Muscle layer of colon (tissue), 2 donors: ENCODE data around the gene SHB.

Source experiments
- H3K27ac ChIP-seq: one replicate; pipeline ENCODE4 v1.7.0; 2013; ENCODE audit warnings: low read depth, mild to moderate bottlenecking, low read length, moderate library complexity
- H3K27me3 ChIP-seq, 2 donors: one replicate each; pipeline ENCODE4 v1.7.0; 2013; ENCODE audit warnings: low read length in 2 of 2, mild to moderate bottlenecking in 2 of 2; ENCODE audit not compliant: insufficient read depth in 2 of 2, control insufficient read depth in 1 of 2
- H3K36me3 ChIP-seq: one replicate; pipeline ENCODE4 v1.7.0; 2013; ENCODE audit warnings: mild to moderate bottlenecking, low read length; ENCODE audit not compliant: insufficient read depth
- H3K4me1 ChIP-seq: one replicate; pipeline ENCODE4 v1.7.0; 2013; ENCODE audit warnings: mild to moderate bottlenecking, low read length; ENCODE audit not compliant: insufficient read depth
- H3K4me3 ChIP-seq, 2 donors: one replicate each; pipeline ENCODE4 v1.7.0; 2013; ENCODE audit warnings: low read length in 2 of 2, low read depth in 1 of 2, mild to moderate bottlenecking in 1 of 2, moderate library complexity in 1 of 2
- H3K9ac ChIP-seq: one replicate; pipeline ENCODE4 v1.7.0; 2013; ENCODE audit warnings: low read length
- H3K9me3 ChIP-seq: one replicate; pipeline ENCODE4 v1.7.0; 2013; ENCODE audit warnings: mild to moderate bottlenecking, low read length
- donor health status: abdominal sarcoma.
- donor health status: Adenocarcinoma of cecum.

Gene SHB

GRCh38 chr9:37995348-37995737 lies 73.7 kb downstream of the SHB start:
- no peaks in the 10 kb centered on the region for H3K9me3 ChIP-seq
- no peaks in the 10 kb centered on the region for H3K36me3 ChIP-seq
- peak overlapping the region; percentile 21 for H3K27ac ChIP-seq
- no peak overlapping the region for H3K9ac ChIP-seq
- no peak overlapping the region for H3K4me3 ChIP-seq
- no peaks in the 10 kb centered on the region for H3K27me3 ChIP-seq
- H3K4me1 ChIP-seq: peaks cover 48% of the 10 kb centered on the region

- Histone ChIP-seq H3K4me1 (peaks cover 48% of the 10 kb centered on the region), H3K27ac (peak overlapping the region; percentile 21), H3K36me3 (no peaks in the 10 kb centered on the region), H3K9ac (no peak overlapping the region), H3K4me3 (no peak overlapping the region), H3K27me3 (no peaks in the 10 kb centered on the region), H3K9me3 (no peaks in the 10 kb centered on the region)
Observed at GRCh38 chr9:37994639-37995347, 74.2 kb downstream of the SHB start.

- H3K9ac ChIP-seq: no peak overlapping the region
- H3K4me1 ChIP-seq: peaks cover 31% of the 10 kb centered on the region
- no peak overlapping the region for H3K27ac ChIP-seq
- H3K36me3 ChIP-seq: no peaks in the 10 kb centered on the region
- no peaks in the 10 kb centered on the region for H3K27me3 ChIP-seq
- H3K4me3 ChIP-seq: no peak overlapping the region
- H3K9me3 ChIP-seq: no peaks in the 10 kb centered on the region
Observed at GRCh38 chr9:37992924-37993349, 76.1 kb downstream of the SHB start.

GRCh38 chr9:37990404-37991015 lies 78.5 kb downstream of the SHB start:
- no peak overlapping the region for H3K4me3 ChIP-seq
- H3K4me1 ChIP-seq: peaks cover 18% of the 10 kb centered on the region
- no peaks in the 10 kb centered on the region for H3K9me3 ChIP-seq
- no peaks in the 10 kb centered on the region for H3K36me3 ChIP-seq
- no peak overlapping the region for H3K9ac ChIP-seq
- H3K27me3 ChIP-seq: no peaks in the 10 kb centered on the region
- no peak overlapping the region for H3K27ac ChIP-seq

GRCh38 chr9:37989701-37990100 lies 79.3 kb downstream of the SHB start:
- peaks cover 18% of the 10 kb centered on the region for H3K4me1 ChIP-seq
- H3K4me3 ChIP-seq: no peak overlapping the region
- H3K9me3 ChIP-seq: no peaks in the 10 kb centered on the region
- H3K27me3 ChIP-seq: no peaks in the 10 kb centered on the region
- no peaks in the 10 kb centered on the region for H3K36me3 ChIP-seq
- no peak overlapping the region for H3K27ac ChIP-seq
- no peak overlapping the region for H3K9ac ChIP-seq

- H3K27me3 ChIP-seq: no peaks in the 10 kb centered on the region
- H3K4me1 ChIP-seq: peaks cover 11% of the 10 kb centered on the region
- no peaks in the 10 kb centered on the region for H3K9me3 ChIP-seq
- no peak overlapping the region for H3K27ac ChIP-seq
- H3K4me3 ChIP-seq: no peak overlapping the region
- H3K9ac ChIP-seq: no peak overlapping the region
- no peaks in the 10 kb centered on the region for H3K36me3 ChIP-seq
Observed at GRCh38 chr9:37988602-37989001, 80.4 kb downstream of the SHB start.

GRCh38 chr9:37988041-37988440 lies 81.0 kb downstream of the SHB start:
- H3K9ac ChIP-seq: no peak overlapping the region
- H3K9me3 ChIP-seq: no peaks in the 10 kb centered on the region
- no peaks in the 10 kb centered on the region for H3K36me3 ChIP-seq
- no peaks in the 10 kb centered on the region for H3K27me3 ChIP-seq
- peaks cover 11% of the 10 kb centered on the region for H3K4me1 ChIP-seq
- H3K27ac ChIP-seq: no peak overlapping the region
- no peak overlapping the region for H3K4me3 ChIP-seq

- Histone ChIP-seq H3K9ac (no peak overlapping the region), H3K4me1 (peaks cover 11% of the 10 kb centered on the region), H3K27me3 (no peaks in the 10 kb centered on the region), H3K9me3 (no peaks in the 10 kb centered on the region), H3K4me3 (no peak overlapping the region), H3K36me3 (no peaks in the 10 kb centered on the region), H3K27ac (no peak overlapping the region)
Observed at GRCh38 chr9:37987467-37987981, 81.5 kb downstream of the SHB start.

GRCh38 chr9:37986771-37987258 lies 82.2 kb downstream of the SHB start:
- no peaks in the 10 kb centered on the region for H3K36me3 ChIP-seq
- H3K9me3 ChIP-seq: no peaks in the 10 kb centered on the region
- no peak overlapping the region for H3K4me3 ChIP-seq
- peaks cover 11% of the 10 kb centered on the region for H3K4me1 ChIP-seq
- H3K9ac ChIP-seq: no peak overlapping the region
- H3K27me3 ChIP-seq: no peaks in the 10 kb centered on the region
- H3K27ac ChIP-seq: no peak overlapping the region

GRCh38 chr9:37986001-37986400 lies 83.0 kb downstream of the SHB start:
- H3K4me3 ChIP-seq: no peak overlapping the region
- H3K36me3 ChIP-seq: no peaks in the 10 kb centered on the region
- no peak overlapping the region for H3K27ac ChIP-seq
- H3K9ac ChIP-seq: no peak overlapping the region
- H3K4me1 ChIP-seq: peaks cover 11% of the 10 kb centered on the region
- H3K9me3 ChIP-seq: no peaks in the 10 kb centered on the region
- H3K27me3 ChIP-seq: no peaks in the 10 kb centered on the region

GRCh38 chr9:37984672-37985611 lies 84.1 kb downstream of the SHB start:
- Histone ChIP-seq H3K9ac (no peak overlapping the region), H3K4me1 (peaks cover 11% of the 10 kb centered on the region), H3K27me3 (no peaks in the 10 kb centered on the region), H3K9me3 (no peaks in the 10 kb centered on the region), H3K36me3 (no peaks in the 10 kb centered on the region), H3K27ac (no peak overlapping the region), H3K4me3 (no peak overlapping the region)
